Ammon's horn (tissue), 1 donor: ENCODE measurements around the gene LUZP4.
"Not testable (repeated sequence)": the region's sequence is repeated elsewhere in the genome, so short reads cannot be mapped to it uniquely, and the experiment has no call there.

ENCODE experiments used
- DNase-seq: peaks from one replicate; pipeline ENCODE4 v3.0.0-alpha.2; 2016; ENCODE audit warnings: low spot score

The LUZP4 gene

GRCh38 chrX:115289465-115289864 is at the start of gene LUZP4:
LUZP4 (plus strand) TSS chrX:115289715; CDS start chrX:115289760, 45 bp downstream.
- no peak for DNase-seq

- no peak for DNase-seq
These were observed 37.9 kb upstream of the LUZP4 start for GRCh38 chrX:115251458-115252233.

GRCh38 chrX:115255003-115255402 is 34.5 kb upstream of the LUZP4 start:
- no peak for DNase-seq

- DNase-seq: no peak
These were observed 31.8 kb upstream of the LUZP4 start for GRCh38 chrX:115257711-115258110.

- no peak for DNase-seq
These were observed 30.2 kb upstream of the LUZP4 start for GRCh38 chrX:115259238-115259875.

GRCh38 chrX:115260330-115260729 is 29.2 kb upstream of the LUZP4 start:
- DNase-seq: no peak

- no peak for DNase-seq
These were observed 28.4 kb upstream of the LUZP4 start for GRCh38 chrX:115261148-115261547.

- DNase-seq: no peak
These were observed 25.5 kb upstream of the LUZP4 start for GRCh38 chrX:115264009-115264408.

- no peak for DNase-seq
These were observed 23.2 kb upstream of the LUZP4 start for GRCh38 chrX:115266300-115266699.

- peak; percentile 2 for DNase-seq
These were observed 21.1 kb upstream of the LUZP4 start for GRCh38 chrX:115268421-115268820.

- DNase-seq: no peak
These were observed 20.3 kb upstream of the LUZP4 start for GRCh38 chrX:115269051-115269683.

GRCh38 chrX:115284877-115285276 is 4.6 kb upstream of the LUZP4 start:
- peak; percentile 16 for DNase-seq

GRCh38 chrX:115297189-115297588 is 7.7 kb downstream of the LUZP4 start:
- DNase-seq: no peak

GRCh38 chrX:115311139-115311538 is 21.6 kb downstream of the LUZP4 start:
- DNase-seq: no peak

GRCh38 chrX:115311601-115312001 is 22.1 kb downstream of the LUZP4 start:
- peak; percentile 35 for DNase-seq

- DNase-seq: no peak
These were observed 28.6 kb downstream of the LUZP4 start for GRCh38 chrX:115318139-115318538.

- DNase-seq: no peak
These were observed 32.9 kb downstream of the LUZP4 start for GRCh38 chrX:115322375-115322774.

GRCh38 chrX:115324194-115324593 is 34.7 kb downstream of the LUZP4 start:
- peak; percentile 28 for DNase-seq

- DNase-seq: not testable (repeated sequence)
These were observed 39.8 kb downstream of the LUZP4 start for GRCh38 chrX:115329282-115329681.

- peak; percentile 70 for DNase-seq
These were observed 41.1 kb downstream of the LUZP4 start for GRCh38 chrX:115330498-115331168.

- no peak for DNase-seq
These were observed 43.3 kb downstream of the LUZP4 start for GRCh38 chrX:115332832-115333231.

GRCh38 chrX:115333446-115333845 is 43.9 kb downstream of the LUZP4 start:
- no peak for DNase-seq
